Right lobe of liver (tissue), 6 donors: ENCODE results near the gene BMF. TPM values are rescaled to one million over a fixed set of nuclear protein-coding genes. Genes with fewer than 3 reads are reported as not detected.
A peak's percentile ranks its signal among the peaks of the same experiment; 100 is the strongest.
"Not testable (repeated sequence)": the region's sequence is repeated elsewhere in the genome, so short reads cannot be mapped to it uniquely, and the experiment has no call there.

Experiments used
- ATAC-seq, 4 donors: fragments of 200-7000 bp; cut with Tn5 transposase; one replicate each; pipeline ENCODE4 v1.9.1; 2020; ENCODE audit warnings: mild to moderate bottlenecking in 4 of 4, moderate library complexity in 4 of 4
- DNase-seq, 3 donors: peaks; one replicate each; pipeline ENCODE4 v3.0.0-alpha.2; 2020
- H3K27ac ChIP-seq, 3 donors: fragments of 200-600 bp; one replicate each; pipeline ENCODE4 v1.8.0; 2022
- H3K27me3 ChIP-seq, 2 donors: fragments of 200-600 bp; one replicate each; pipeline ENCODE4 v1.8.0; 2022
- H3K36me3 ChIP-seq, 4 donors: fragments of 200-600 bp; sonication (generic) in 1 of 4; one replicate each; pipeline versions ENCODE4 v1.5.1 to v1.8.0; 2017 to 2022; ENCODE audit warnings: control low read depth in 1 of 4
- H3K4me1 ChIP-seq, 4 donors: fragments of 200-600 bp; sonication (generic) in 1 of 4; one replicate each; pipeline versions ENCODE4 v1.5.1 to v1.8.0; 2017 to 2022; ENCODE audit warnings: control low read depth in 1 of 4
- H3K4me3 ChIP-seq, 3 donors: fragments of 200-600 bp; one replicate each; pipeline ENCODE4 v1.8.0; 2022
- H3K9me3 ChIP-seq, 4 donors: fragments of 200-600 bp; sonication (generic) in 1 of 4; one replicate each; pipeline versions ENCODE4 v1.5.1 to v1.8.0; 2017 to 2022; ENCODE audit warnings: control low read depth in 1 of 4
- CTCF ChIP-seq, 4 donors: fragments of 200-600 bp in 3 of 4; fragments of 450-650 bp in 1 of 4; IDR thresholded peaks; one replicate each; pipeline versions ENCODE4 v1.5.1 to v1.8.0; 2016 to 2022; ENCODE audit warnings: antibody characterized with exemption in 4 of 4, mild to moderate bottlenecking in 2 of 4
- POLR2A ChIP-seq: fragments of 450-650 bp; IDR thresholded peaks from one replicate; pipeline ENCODE4 v1.6.1; 2017; ENCODE audit warnings: antibody characterized with exemption, mild to moderate bottlenecking
- WGBS: methylation state at CpG from one replicate; pipeline ENCODE4 v1.1.6; 2018; ENCODE audit warnings: low coverage, low lambda C conversion rate; ENCODE audit not compliant: insufficient coverage; ENCODE audit errors: missing lambda C conversion rate; 5-methylcytosine and 5-hydroxymethylcytosine counted together
- intact Hi-C, 2 donors: fragments of 100-400 bp; cut with DNase I; formaldehyde crosslinking; loops; one replicate each; pipeline versions ENCODE4 v1.11.2 to v1.14.1; 2022
- total RNA-seq, 6 experiments: library from RNA; depleted of rRNA in 2 of 6; stranded (reverse); fragments of >200 nt in 2 of 6; fragmentation: NEBNext Ultra II Directional in 3 of 6; extraction: Animal tissue kit (Norgen Biotek cat#: 25700) in 3 of 6; gene quantifications; one replicate each; pipeline versions ENCODE4 v1.1.0 to v1.2.4, GENCODE V29; 2016 to 2023
- donor health status: DM: no; HTN: yes; CAD: no.
- donor health status: DM: no; HTN: no; CAD: no.
- donor health status: DM: no; HTN: no; CAD: no.
- donor health status: DM: no; HTN: yes; CAD: no.
- donor health status: DM: no; HTN: yes; CAD: no.

Gene BMF
- total RNA-seq, 6 experiments from 2014 or later = 1.7 to 7.3 (median 3.4) TPM

DNA sequence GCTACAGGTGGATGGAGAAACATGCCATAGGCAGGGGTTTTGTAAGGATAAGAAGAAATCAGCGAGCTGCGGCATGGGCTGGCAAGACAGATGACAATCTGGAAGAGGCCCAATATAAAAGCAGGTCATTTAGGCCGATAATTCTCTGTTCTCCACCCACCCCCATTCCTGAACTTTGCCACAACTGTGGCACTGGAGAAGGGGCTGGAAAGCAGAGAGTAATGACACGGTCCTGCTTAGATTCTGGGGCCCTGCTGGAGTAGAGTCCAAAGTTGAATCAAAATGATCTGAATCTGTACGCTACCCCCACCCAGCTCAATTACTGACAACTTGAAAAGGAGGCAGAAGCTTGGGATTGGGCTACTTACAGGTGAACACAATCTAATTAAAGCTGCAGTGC is 33.7 kb upstream of the BMF start:
- Histone ChIP-seq H3K27ac (no peak overlapping the region), H3K9me3 (no peaks in the 10 kb centered on the region), H3K36me3 (no peaks in the 10 kb centered on the region), H3K27me3 (no peaks in the 10 kb centered on the region), H3K4me3 (no peak overlapping the region), H3K4me1 (peaks cover 0 to 11% (median 0%) of the 10 kb centered on the region in 4 donors)
- peak in 1 of 3 donors; percentile 51 for DNase-seq
- 9% methylated on average over 5 of the region's 5 CpGs for WGBS
- TF ChIP-seq POLR2A (no peak), CTCF (IDR thresholded peaks at IDR 0.05) (no peak)
- intact Hi-C loops = no loop called here
- peak; percentile 56 to 89 (median 73) for ATAC-seq

DNA sequence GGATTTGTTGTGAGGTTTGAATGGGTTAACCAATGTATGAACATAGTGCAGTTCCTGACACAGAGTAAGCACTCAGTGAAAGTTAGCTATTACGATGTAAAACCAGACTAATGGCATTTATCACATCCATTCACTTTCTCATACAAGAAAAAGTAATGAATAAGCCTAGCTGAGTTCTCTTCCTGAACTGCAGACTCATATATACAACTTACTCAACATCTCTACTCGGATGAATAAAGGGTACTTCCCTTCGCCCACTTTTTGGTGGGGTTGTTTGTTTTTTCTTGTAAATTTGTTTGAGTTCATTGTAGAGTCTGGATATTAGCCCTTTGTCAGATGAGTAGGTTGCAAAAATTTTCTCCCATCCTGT is 29.5 kb upstream of the BMF start:
- H3K27me3 ChIP-seq, DNase-seq, ATAC-seq, H3K9me3 ChIP-seq, H3K27ac ChIP-seq, intact Hi-C loops, H3K4me3 ChIP-seq, H3K36me3 ChIP-seq: not testable (repeated sequence)
- 60% methylated on average over 3 of the region's 3 CpGs for WGBS
- peaks cover 0 to 11% (median 0%) of the 10 kb centered on the region in 4 donors for H3K4me1 ChIP-seq

DNA sequence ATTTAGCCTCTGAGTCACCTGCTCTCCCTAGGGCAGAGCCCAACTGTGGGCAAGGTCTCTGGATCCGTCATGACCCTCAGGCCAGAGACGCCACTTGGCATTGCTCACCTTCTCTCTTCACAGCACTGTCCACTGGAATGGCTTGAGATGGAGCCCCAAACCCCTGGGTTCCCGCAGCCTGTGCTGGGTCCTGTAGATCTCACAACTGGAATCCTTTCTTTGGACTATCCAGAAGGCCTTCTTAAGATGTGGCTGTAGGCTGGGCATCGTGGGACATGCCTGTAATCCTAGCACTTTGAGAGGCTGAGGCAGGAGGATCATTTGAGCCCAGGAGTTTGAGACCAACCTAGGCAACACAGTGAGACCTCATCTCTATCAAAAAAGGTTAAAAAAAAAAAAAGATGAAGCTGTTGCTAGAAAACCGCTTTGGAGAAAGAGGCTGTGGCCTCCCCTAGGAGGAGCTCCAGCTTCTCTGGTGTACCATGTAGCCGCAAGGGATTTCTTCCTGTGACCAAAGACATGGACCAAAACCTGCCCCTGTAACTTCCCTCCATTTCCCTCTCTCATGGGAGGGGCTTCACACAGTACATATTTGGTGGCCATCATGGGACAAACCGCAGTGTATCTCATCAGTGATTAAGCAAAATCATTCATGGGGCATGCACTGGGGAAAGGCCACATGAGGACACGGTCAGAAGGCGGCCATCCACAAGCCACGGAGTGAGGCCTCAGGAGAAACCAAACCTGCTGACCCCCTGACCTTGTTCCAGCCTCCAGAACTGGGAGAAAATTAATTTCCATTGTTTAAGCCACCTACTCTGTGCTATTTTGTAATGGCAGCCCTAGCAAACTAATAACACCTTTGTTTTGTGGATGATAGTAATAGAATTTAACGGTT is 28.9 kb upstream of the BMF start:
- WGBS = 78% methylated on average over 3 of the region's 11 CpGs
- Histone ChIP-seq H3K27ac (no peak overlapping the region), H3K4me3 (no peak overlapping the region), H3K36me3 (no peaks in the 10 kb centered on the region), H3K4me1 (peaks cover 0 to 8% (median 0%) of the 10 kb centered on the region in 4 donors), H3K27me3 (no peaks in the 10 kb centered on the region), H3K9me3 (no peaks in the 10 kb centered on the region)
- no peak for TF ChIP-seq POLR2A
- TF ChIP-seq CTCF (IDR thresholded peaks at IDR 0.05) = no peak
- intact Hi-C loops = no loop called here
- ATAC-seq = no peak
- no peak for DNase-seq

DNA sequence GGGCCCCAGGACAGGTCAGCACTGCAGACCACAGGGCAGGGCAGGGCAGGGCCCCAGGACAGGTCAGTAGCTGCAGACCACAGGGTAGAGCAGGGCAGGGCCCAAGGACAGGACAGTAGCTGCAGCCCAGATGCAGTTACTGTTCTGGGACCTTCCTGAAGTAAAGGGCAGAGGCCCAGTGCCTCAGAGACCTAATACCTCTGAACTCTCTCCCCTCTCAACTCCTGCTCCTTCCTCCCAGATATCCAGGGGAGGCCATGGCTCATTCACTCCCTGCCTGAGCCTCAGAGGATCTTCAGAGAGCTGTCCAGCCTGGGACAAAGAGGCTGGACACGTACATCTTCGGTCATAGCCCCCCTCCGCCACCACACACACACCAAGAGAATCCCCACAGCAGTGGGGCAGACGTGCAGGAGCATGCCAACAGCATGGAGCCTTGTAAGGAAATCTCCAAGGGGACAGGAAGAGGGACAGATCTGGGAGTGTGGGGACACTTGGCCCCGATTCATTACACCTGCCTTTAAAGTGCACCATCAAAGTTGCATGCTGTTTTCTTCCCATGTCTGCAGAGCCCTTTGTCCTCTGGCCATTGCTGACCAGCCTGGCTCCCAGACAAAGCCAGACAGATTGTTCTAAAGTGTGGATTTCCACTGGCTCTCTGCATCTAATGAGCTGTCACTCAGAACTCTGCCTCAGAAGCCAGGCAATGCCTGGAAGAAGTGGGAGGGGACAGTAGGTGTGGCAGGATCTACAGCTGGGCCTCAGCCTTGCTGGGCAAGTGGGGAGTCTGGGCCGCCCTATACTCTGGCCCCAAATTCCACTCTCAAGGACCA is 28.0 kb upstream of the BMF start:
- no peaks in the 10 kb centered on the region for H3K36me3 ChIP-seq
- ATAC-seq (no peak), DNase-seq (no peak)
- intact Hi-C loops = no loop called here
- no peak overlapping the region for H3K27ac ChIP-seq
- no CpG with 5 or more reads among the region's 6 CpGs for WGBS
- TF ChIP-seq POLR2A = no peak
- no peak for TF ChIP-seq CTCF (IDR thresholded peaks at IDR 0.05)
- no peaks in the 10 kb centered on the region for H3K27me3 ChIP-seq
- no peak overlapping the region for H3K4me3 ChIP-seq
- H3K4me1 ChIP-seq = no peaks in the 10 kb centered on the region
- H3K9me3 ChIP-seq = no peaks in the 10 kb centered on the region

GRCh38 chr15:40135846-40136450 is 27.3 kb upstream of the BMF start:
- H3K4me1 ChIP-seq, H3K36me3 ChIP-seq, H3K27me3 ChIP-seq, H3K4me3 ChIP-seq, H3K9me3 ChIP-seq, ATAC-seq, DNase-seq, H3K27ac ChIP-seq, intact Hi-C loops: not testable (repeated sequence)
- 100% methylated on average over 1 of the region's 1 CpG for WGBS
